ENCODE measurements around the gene TIAM2. TPM values are rescaled to one million over a fixed set of nuclear protein-coding genes. Genes with fewer than 3 reads are reported as not detected.

Gene TIAM2
- total RNA-seq, 2 experiments from 2014 or later: 19.2 to 21.1 TPM

GRCh38 chr6:155143578-155144106, 148.5 kb downstream of the TIAM2 start:
- ChIA-PET POLR2A (no interaction called here), CTCF (no interaction called here)

DNA sequence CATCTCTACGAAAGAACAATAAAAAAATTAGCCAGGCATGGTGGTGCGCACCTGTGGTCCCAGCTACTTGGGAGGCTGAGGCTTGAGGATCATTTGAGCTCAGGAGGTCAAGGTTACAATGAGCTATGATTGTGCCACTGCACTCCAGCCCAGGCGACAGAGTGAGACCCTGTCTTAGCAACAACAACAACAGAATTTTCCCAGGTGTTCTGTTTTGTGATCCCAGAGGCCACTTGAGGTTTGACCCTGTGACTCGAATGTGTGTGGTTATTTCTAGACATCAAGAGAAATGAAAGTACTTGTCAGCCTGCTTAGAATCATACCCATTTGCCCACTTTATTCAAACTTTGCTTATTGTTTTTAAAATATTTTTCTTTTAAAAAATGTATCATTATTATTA, 151.1 kb downstream of the TIAM2 start:
- CTCF ChIA-PET: interaction anchor here (1.4 kb wide), 1 partner anchor 9 kb away, joined by 3 read pairs; no protein-coding TSS in a partner anchor
- POLR2A ChIA-PET: no interaction called here

DNA sequence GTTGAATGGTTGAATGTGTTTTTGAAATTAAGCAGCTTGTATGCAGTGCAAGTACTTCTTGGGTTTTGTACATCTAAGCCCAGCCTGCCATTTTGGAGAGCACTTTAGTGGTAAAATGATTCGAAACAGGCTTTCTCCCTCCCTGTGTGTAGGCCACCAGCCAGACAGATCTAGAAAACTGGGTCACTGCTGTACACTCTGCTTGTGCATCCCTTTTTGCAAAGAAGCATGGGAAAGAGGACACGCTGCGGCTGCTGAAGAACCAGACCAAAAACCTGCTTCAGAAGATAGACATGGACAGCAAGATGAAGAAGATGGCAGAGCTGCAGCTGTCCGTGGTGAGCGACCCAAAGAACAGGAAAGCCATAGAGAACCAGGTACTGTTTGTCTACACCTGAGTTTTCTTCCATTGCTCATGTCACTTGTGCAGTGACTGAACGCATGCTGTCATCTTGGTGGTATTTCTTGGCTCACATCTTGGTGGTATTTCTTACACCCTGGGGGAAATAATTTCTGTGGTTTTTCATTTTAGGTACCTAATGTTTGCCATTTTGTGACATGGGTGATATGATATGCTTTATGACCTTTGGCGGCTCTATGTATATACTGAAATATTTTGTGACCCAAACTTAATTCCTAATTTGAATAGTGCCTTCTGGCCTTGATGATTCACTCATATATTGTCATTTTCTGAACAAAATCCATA, 153.0 kb downstream of the TIAM2 start:
- ChIA-PET CTCF (interaction anchor here (1.4 kb wide), 1 partner anchor 10 kb away, joined by 4 read pairs; no protein-coding TSS in a partner anchor), POLR2A (interaction anchor here (0.5 kb wide), 1 partner anchor 30 kb away, joined by 4 read pairs; no protein-coding TSS in a partner anchor)

DNA sequence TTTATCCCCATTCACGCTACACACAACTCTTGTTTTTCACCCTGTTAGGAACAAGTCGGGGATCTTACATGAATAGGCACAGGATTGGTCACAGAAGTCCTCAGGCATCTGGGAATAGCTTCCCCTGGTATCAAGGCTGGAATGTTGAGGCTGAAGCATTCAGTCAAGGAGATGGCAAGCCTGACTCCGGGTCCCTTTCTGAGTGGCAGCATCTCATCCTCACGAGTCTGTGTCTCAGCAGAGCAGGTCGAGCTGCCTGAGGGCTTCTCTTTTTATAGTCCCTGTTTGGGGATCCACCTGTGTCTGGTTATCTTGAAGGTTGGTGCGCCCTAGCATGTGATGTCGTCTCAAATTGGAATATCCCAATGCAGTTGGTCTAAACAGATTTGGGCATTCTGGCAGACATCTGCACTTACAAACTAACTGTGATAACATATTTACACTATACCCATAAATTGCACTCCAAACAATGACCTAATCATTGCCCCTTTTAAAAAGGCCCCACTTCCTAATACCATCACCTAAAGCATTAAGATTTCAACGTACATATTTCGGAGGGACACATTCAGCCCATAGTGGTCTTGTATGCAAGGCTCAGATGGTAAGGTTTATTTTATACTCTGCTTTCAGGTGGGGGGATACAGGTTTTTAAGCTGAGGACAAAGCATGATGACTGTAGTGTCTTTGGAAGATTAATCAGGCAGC, 156.0 kb downstream of the TIAM2 start:
- CTCF ChIA-PET: no interaction called here
- POLR2A ChIA-PET: no interaction called here

- POLR2A ChIA-PET: interaction anchor here (0.7 kb wide), 2 partner anchors 25 to 261 kb away, joined by 3 to 5 read pairs; no protein-coding TSS in a partner anchor
Observed at GRCh38 chr6:155152211-155153076, 157.3 kb downstream of the TIAM2 start.

DNA sequence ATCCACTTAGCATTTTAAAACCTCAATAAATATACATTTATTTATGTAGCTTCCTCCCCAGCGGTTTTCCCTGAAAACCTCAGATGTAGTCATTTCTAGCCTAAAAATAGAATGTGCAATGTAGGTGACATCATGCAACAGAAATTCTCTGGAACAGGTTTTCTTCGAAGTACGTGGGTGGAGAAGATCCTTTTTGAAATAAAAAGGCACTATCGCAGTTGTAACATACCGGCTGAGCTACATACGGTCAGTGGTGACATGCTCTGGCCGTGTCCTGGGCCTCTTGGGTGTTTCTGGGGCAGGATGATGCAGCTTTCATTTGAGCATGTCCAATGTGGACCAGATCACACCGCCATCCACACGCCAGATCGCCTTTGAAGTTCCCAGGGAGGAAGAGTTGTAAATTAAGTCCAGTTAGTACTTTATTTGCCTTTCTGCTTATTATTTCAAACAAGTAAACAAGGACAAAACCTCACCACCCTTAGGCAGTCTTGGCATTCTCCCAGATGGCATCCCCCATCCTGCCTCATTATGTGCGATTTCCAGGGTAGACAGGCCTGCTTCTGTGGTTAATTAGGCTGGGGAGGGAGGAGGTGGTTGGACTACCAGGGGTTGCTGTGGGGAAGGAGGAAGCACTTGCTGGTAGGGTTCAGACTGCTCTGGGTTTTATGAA, 159.2 kb downstream of the TIAM2 start:
- ChIA-PET POLR2A (interaction anchor here (0.5 to 1.4 kb wide), 3 partner anchors 17 to 405 kb away, joined by 3 to 14 read pairs (median 3); no protein-coding TSS in a partner anchor), CTCF (interaction anchor here (0.9 to 2.0 kb wide), 4 partner anchors 17 to 23 kb away, joined by 3 to 17 read pairs (median 5); no protein-coding TSS in a partner anchor)

More at GRCh38 chr6:155152211-155153076, 157.3 kb downstream of the TIAM2 start:
- CTCF ChIA-PET: interaction anchor here (1.4 to 2.0 kb wide), 3 partner anchors 15 to 35 kb away, joined by 3 to 17 read pairs (median 5); no protein-coding TSS in a partner anchor

GRCh38 chr6:155155787-155156447, 160.8 kb downstream of the TIAM2 start:
- ChIA-PET CTCF (interaction anchor here (1.0 kb wide), 1 partner anchor 15 kb away, joined by 3 read pairs; no protein-coding TSS in a partner anchor), POLR2A (interaction anchor here (1.0 kb wide), 1 partner anchor 15 kb away, joined by 4 read pairs; no protein-coding TSS in a partner anchor)

- ChIA-PET POLR2A (interaction anchor here (2.5 kb wide), 1 partner anchor 14 kb away, joined by 17 read pairs; no protein-coding TSS in a partner anchor), CTCF (interaction anchor here (1.9 to 3.1 kb wide), 2 partner anchors 9 to 14 kb away, joined by 4 to 16 read pairs; no protein-coding TSS in a partner anchor)
Observed at GRCh38 chr6:155157101-155157500, 162.0 kb downstream of the TIAM2 start.

DNA sequence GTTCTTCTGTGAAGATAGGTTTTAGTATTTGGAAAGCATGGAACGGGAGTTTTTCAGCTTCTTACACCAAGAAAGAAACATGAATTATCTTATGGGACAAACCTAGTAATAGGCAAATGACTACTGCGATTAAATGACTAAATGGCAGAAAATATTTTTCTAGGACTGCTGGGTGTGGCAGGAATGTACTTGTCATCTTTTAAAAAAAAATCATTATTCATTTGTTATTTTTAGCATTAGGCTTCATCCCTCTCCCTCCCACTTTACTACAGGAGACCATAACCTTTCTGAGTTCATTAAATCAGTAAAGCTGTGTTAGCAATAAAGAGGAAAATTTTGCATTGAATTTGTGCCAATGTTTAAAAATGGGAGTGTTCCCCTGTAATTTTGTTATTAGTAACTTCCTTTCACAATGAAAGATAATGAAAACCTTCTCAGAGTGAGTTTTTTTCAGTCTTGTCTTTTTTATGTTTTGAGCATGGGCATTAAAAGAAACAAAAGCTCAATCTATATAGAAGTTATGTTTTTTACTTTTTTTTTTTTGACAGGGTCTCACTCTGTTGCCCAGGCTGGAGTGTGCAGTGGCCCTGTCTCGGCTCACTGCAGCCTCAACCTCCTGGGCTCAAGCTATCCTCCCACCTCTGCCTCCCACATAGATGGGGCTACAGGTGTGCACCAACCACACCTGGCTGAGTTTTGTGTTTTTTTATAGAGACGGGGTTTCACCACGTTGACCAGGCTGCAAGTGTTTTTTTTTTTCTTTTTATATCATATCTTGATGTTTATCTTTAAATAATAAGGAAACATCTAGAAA, 163.1 kb downstream of the TIAM2 start:
- ChIA-PET POLR2A (interaction anchor here (0.6 to 2.5 kb wide), 2 partner anchors 13 to 42 kb away, joined by 3 to 17 read pairs; no protein-coding TSS in a partner anchor), CTCF (interaction anchor here (0.6 to 3.1 kb wide), 3 partner anchors 10 to 16 kb away, joined by 3 to 16 read pairs (median 4); no protein-coding TSS in a partner anchor)

- POLR2A ChIA-PET: no interaction called here
Observed at GRCh38 chr6:155162682-155163081, 167.6 kb downstream of the TIAM2 start.

GRCh38 chr6:155163601-155164000, 168.5 kb downstream of the TIAM2 start:
- POLR2A ChIA-PET: no interaction called here
- CTCF ChIA-PET: interaction anchor here (0.9 kb wide), 1 partner anchor 234 kb away, joined by 3 read pairs; no protein-coding TSS in a partner anchor

More at GRCh38 chr6:155162682-155163081, 167.6 kb downstream of the TIAM2 start:
- CTCF ChIA-PET: no interaction called here

DNA sequence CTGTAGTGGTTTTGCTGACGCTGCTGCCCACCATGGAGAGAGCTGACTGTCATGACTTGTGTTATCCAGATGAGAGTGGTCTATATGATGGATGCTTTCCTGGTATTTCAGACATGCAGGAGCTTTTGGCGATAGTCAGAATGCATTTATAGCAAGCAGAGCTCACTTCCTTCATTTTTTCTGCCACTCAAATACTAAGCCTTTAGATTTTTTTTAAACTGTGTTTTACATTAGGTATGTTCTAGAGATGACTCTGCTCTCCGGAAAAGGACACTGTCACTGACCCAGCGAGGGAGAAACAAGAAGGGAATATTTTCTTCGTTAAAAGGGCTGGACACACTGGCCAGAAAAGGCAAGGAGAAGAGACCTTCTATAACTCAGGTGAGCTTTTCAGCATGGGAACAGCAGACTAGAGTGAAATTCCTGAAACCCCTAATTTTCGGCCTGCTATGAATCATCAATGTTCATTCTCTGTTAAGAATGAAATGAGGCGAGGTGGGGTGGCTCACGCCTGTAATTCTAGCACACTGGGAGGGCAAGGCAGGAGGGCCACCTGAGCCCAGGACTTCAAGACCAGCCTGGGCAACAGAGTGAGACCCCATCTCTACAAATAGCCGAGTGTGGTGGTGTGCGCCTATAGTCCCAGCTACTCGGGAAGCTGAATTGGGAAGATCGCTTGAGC, 170.1 kb downstream of the TIAM2 start:
- POLR2A ChIA-PET: no interaction called here
- CTCF ChIA-PET: interaction anchor here (1.1 kb wide), 1 partner anchor 8 kb away, joined by 3 read pairs; no protein-coding TSS in a partner anchor

- POLR2A ChIA-PET: interaction anchor here (0.9 to 2.2 kb wide), 6 partner anchors 12 to 120 kb away, joined by 4 to 17 read pairs (median 10); no protein-coding TSS in a partner anchor
Observed at GRCh38 chr6:155170519-155170918, 175.4 kb downstream of the TIAM2 start.

DNA sequence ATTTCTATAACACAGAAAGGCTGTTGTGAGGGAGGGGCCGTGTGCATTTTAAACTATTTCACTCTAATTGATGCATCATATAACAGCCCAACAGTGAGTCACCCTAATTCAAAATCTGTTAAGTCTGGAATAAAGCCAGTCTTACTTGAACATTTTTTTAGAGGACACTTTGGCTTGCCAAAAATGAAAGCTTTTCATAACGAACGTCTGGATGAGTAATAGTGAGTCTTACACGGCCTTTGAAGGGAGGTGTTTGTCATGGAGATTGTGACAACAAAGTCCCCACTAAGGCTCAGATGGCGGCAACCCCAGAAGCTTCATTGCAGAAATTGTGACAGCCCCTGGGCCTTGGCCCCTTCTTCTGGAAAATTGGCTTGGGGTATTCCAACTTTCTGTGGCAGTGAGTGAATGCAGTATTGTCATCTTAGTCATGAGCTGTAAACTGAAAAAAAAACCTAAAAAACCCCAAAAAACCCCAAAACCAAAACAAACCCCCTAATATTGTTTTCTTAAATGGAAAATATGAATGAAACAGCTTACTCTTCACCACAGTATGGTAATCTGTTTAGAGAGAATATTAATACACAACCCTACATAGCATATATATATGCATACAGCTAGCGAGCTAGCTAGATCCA, 176.1 kb downstream of the TIAM2 start:
- ChIA-PET CTCF (interaction anchor here (0.8 to 3.1 kb wide), 6 partner anchors 12 to 243 kb away, joined by 3 to 17 read pairs (median 7); no protein-coding TSS in a partner anchor), POLR2A (interaction anchor here (0.7 to 2.2 kb wide), 9 partner anchors 13 to 924 kb away, joined by 3 to 17 read pairs (median 4); no protein-coding TSS in a partner anchor)

More at GRCh38 chr6:155170519-155170918, 175.4 kb downstream of the TIAM2 start:
- CTCF ChIA-PET: interaction anchor here (1.0 to 3.1 kb wide), 4 partner anchors 12 to 54 kb away, joined by 3 to 17 read pairs (median 10); no protein-coding TSS in a partner anchor
